K562 (cell line): ENCODE results near the gene RPS6KL1. TPM values are rescaled to one million over a fixed set of nuclear protein-coding genes. Genes with fewer than 3 reads are reported as not detected.
A peak's percentile ranks its signal among the peaks of the same experiment; 100 is the strongest.

Source experiments
- ATAC-seq: fragments of 200-7000 bp; cut with Tn5 transposase; 3 replicates; pipeline ENCODE4 v1.9.1; 2020; ENCODE audit warnings: moderate library complexity
- BruUV-seq: library from RNA; stranded (reverse); fragments of 400-500 nt; replicated peaks from 2 replicates; lab custom pipeline; 2021; lab: Mats Ljungman, UMichigan
- CTCF ChIA-PET: fragments of 300-600 bp; formaldehyde crosslinking; extraction: SDS; loops from one replicate; lab custom pipeline; 2021; ENCODE audit warnings: low intra/inter-chr PET ratio; lab: Yijun Ruan, JAX
- POLR2A ChIA-PET: fragments of 300-600, 350-650 bp; sonication (Branson Sonifier 250); formaldehyde crosslinking; extraction: SDS; loops from one replicate; lab custom pipeline; 2021; ENCODE audit warnings: antibody characterized with exemption, inconsistent platforms; lab: Yijun Ruan, JAX
- DNase-seq, 4 experiments: peaks; one replicate each; pipeline versions ENCODE4 v3.0.0 to v3.0.0-alpha.2; 2011 to 2018; ENCODE audit warnings: low spot score in 3 of 4, mixed read lengths in 3 of 4; ENCODE audit errors: extremely low read depth in 1 of 4
- FAIRE-seq: peaks from 2 replicates; lab custom pipeline; 2011; peaks lifted over from hg19 to GRCh38; lab: Jason Lieb, UNC
- H2AFZ ChIP-seq: 2 replicates; pipeline ENCODE4 v1.6.0; 2011; ENCODE audit warnings: low read depth, low read length, control low read depth, inconsistent platforms
- H3K27ac ChIP-seq: fragments of 200-600 bp; 3 replicates; pipeline ENCODE4 v1.8.0; 2011; ENCODE audit warnings: low read depth, mild to moderate bottlenecking, control low read depth, inconsistent platforms, low read length, moderate library complexity, mixed read lengths; ENCODE audit errors: extremely low read depth
- H3K27me3 ChIP-seq, 2 experiments: fragments of 300-600 bp in 1 of 2; 2 replicates in 1 of 2; 3 replicates in 1 of 2; pipeline versions ENCODE4 v1.6.0 to v1.8.0; 2011; ENCODE audit warnings: inconsistent platforms in 2 of 2, low read length in 2 of 2, mild to moderate bottlenecking in 1 of 2, mixed read lengths in 1 of 2, moderate library complexity in 1 of 2; ENCODE audit not compliant: control insufficient read depth in 2 of 2, insufficient read depth in 2 of 2
- H3K36me3 ChIP-seq: fragments of 300-600 bp; 3 replicates; pipeline ENCODE4 v1.8.0; 2011; ENCODE audit warnings: mild to moderate bottlenecking, low read length, inconsistent platforms; ENCODE audit not compliant: control insufficient read depth, insufficient read depth
- H3K4me1 ChIP-seq, 2 experiments: fragments of 200-600 bp in 1 of 2; replicated peaks in 1 of 2; 2 replicates in 1 of 2; 3 replicates in 1 of 2; pipeline versions ENCODE4 v1.5.1 to v1.8.0; 2011; ENCODE audit warnings: inconsistent platforms in 2 of 2, low read length in 2 of 2, mild to moderate bottlenecking in 1 of 2, mixed read lengths in 1 of 2, moderate library complexity in 1 of 2; ENCODE audit not compliant: control insufficient read depth in 2 of 2, insufficient read depth in 2 of 2
- H3K4me2 ChIP-seq: 2 replicates; pipeline ENCODE4 v1.6.1; 2011; ENCODE audit warnings: low read length, control low read depth, inconsistent platforms, mixed read lengths; ENCODE audit not compliant: insufficient read depth
- H3K4me3 ChIP-seq: fragments of 200-600 bp; sonication (generic), shearing (Covaris generic); 2 replicates; pipeline ENCODE4 v1.5.1; 2016; ENCODE audit warnings: control low read depth, inconsistent platforms
- H3K79me2 ChIP-seq: fragments of 200-600 bp; 3 replicates; pipeline ENCODE4 v1.8.0; 2011; ENCODE audit warnings: low read length, inconsistent platforms; ENCODE audit not compliant: control insufficient read depth, insufficient read depth
- H3K9ac ChIP-seq, 2 experiments: 2 replicates each; pipeline versions ENCODE4 v1.6.0 to v1.6.1; 2011; ENCODE audit warnings: low read depth in 2 of 2, low read length in 2 of 2, control low read depth in 1 of 2, inconsistent platforms in 1 of 2, mild to moderate bottlenecking in 1 of 2, mixed read lengths in 1 of 2; ENCODE audit not compliant: insufficient read depth in 1 of 2
- H3K9me1 ChIP-seq: one replicate; pipeline ENCODE4 v1.6.0; 2011; ENCODE audit warnings: inconsistent platforms, mild to moderate bottlenecking, low read length, moderate library complexity; ENCODE audit not compliant: control insufficient read depth, insufficient read depth
- H3K9me3 ChIP-seq: replicated peaks from 2 replicates; pipeline ENCODE4 v1.5.1; 2011; ENCODE audit warnings: low read depth, low read length, inconsistent platforms; ENCODE audit not compliant: control insufficient read depth, insufficient read depth
- H4K20me1 ChIP-seq: replicated peaks from 2 replicates; pipeline ENCODE4 v1.6.1; 2011; ENCODE audit warnings: low read length, inconsistent platforms, mixed read lengths; ENCODE audit not compliant: control insufficient read depth, insufficient read depth
- CC2D1A ChIP-seq: fragments of 450-650 bp; IDR thresholded peaks from 2 replicates; pipeline ENCODE4 v1.6.1; 2017; ENCODE audit warnings: mild to moderate bottlenecking
- CHD7 ChIP-seq: fragments of 200-600 bp; sonication (generic); IDR thresholded peaks from one replicate; pipeline ENCODE4 v1.6.1; 2012; ENCODE audit warnings: mild to moderate bottlenecking, low read depth, low read length, inconsistent platforms
- GTF2E2 ChIP-seq: fragments of 200-800 bp; sonication (Bioruptor generic); IDR thresholded peaks from 2 replicates; pipeline ENCODE4 v1.6.1; 2016; ENCODE audit warnings: missing genetic modification characterization, missing compliant biosample characterization
- L3MBTL2 ChIP-seq: fragments of 450-650 bp; IDR thresholded peaks from 2 replicates; pipeline ENCODE4 v1.6.1; 2016; ENCODE audit warnings: mild to moderate bottlenecking, moderate library complexity
- LEF1 ChIP-seq: fragments of 450-650 bp; IDR thresholded peaks from 2 replicates; pipeline ENCODE4 v1.6.1; 2016; ENCODE audit warnings: mild to moderate bottlenecking
- XRCC5 ChIP-seq: fragments of 200-400 bp; formaldehyde crosslinking; IDR thresholded peaks from 2 replicates; pipeline ENCODE4 v1.6.1; 2017; ENCODE audit warnings: low read depth, mild to moderate bottlenecking, low read length
- ZBTB34 ChIP-seq: fragments of 250-450 bp; sonication (Bioruptor Pico); IDR thresholded peaks from 2 replicates; pipeline ENCODE4 v1.8.0; 2021; ENCODE audit warnings: mild to moderate bottlenecking, moderate library complexity
- ZNF436 ChIP-seq: fragments of 250-450, 450-650 bp; sonication (Bioruptor Pico); formaldehyde crosslinking; IDR thresholded peaks from 2 replicates; pipeline ENCODE4 v1.7.0; 2020; ENCODE audit warnings: mild to moderate bottlenecking
- WGBS: fragments of 100-300 bp; shearing (Covaris generic); methylation state at CpG from one replicate; pipeline ENCODE4 v1.1.6; 2016; ENCODE audit warnings: low coverage, mixed read lengths; ENCODE audit not compliant: insufficient coverage; ENCODE audit errors: missing lambda C conversion rate; 5-methylcytosine and 5-hydroxymethylcytosine counted together
- in situ Hi-C: fragments of 300-500 bp; cut with MboI; formaldehyde crosslinking; loops from 4 replicates; pipeline ENCODE4 v1.15.0; 2018; ENCODE audit warnings: inconsistent platforms, mixed read lengths
- intact Hi-C: fragments of 100-400 bp; cut with micrococcal nuclease; formaldehyde crosslinking; loops from 2 replicates; pipeline ENCODE4 v1.14.2; 2022
- polyA plus RNA-seq, 8 experiments: library from polyadenylated mRNA; depleted of rRNA in 4 of 8; stranded (reverse) in 5 of 8; unstranded in 3 of 8; fragments of >200 nt; fragmentation: Nextera tagmentation in 2 of 8; fragmentation: Illumina TruSeq in 1 of 8; extraction: Ambion mirVana in 2 of 8; extraction: Trizol in 1 of 8; gene quantifications; 2 replicates each; pipeline versions ENCODE4 v1.2.1 to v1.2.3, GENCODE V29; 2011 to 2014; ENCODE audit warnings: inconsistent platforms in 1 of 8, missing spikeins in 1 of 8
- total RNA-seq, 7 experiments: library from RNA; depleted of rRNA in 6 of 7; stranded (reverse); fragments of >200 nt in 6 of 7; fragmentation: Illumina TruSeq in 2 of 7; extraction: Trizol in 2 of 7; gene quantifications; 2 replicates each; pipeline versions ENCODE4 v1.2.1 to v1.2.3, GENCODE V29; 2011 to 2021; ENCODE audit warnings: low replicate concordance in 1 of 7

The RPS6KL1 gene
- total and polyA plus RNA-seq, 9 of the 15 experiments (the other 6 are each of a cell fraction or from before 2014, with no cell fraction given) = 0.91 to 15.5 (median 8.1) TPM

- Histone ChIP-seq H3K9me3 (no peaks in the 10 kb centered on the region), H2AFZ (no peak overlapping the region), H3K9ac (peak overlapping the region in 1 of 2 experiments; percentile 36; a peak in 2 of 4 replicates), H3K36me3 (no peaks in the 10 kb centered on the region), H3K27ac (no peak overlapping the region), H3K79me2 (no peaks in the 10 kb centered on the region), H3K27me3 (no peaks in the 10 kb centered on the region), H3K4me3 (no peak overlapping the region), H4K20me1 (no peaks in the 10 kb centered on the region), H3K4me1 (peaks cover 0 to 55% of the 10 kb centered on the region in 2 experiments; a peak in 3 of 5 replicates), H3K9me1 (no peaks in the 10 kb centered on the region), H3K4me2 (no peak overlapping the region)
- ChIA-PET POLR2A (no interaction called here), CTCF (no interaction called here)
- ATAC-seq (no peak), DNase-seq (no peak), FAIRE-seq (no peak)
- intact Hi-C loops (no loop called here), in situ Hi-C loops (no loop called here)
- 34% methylated on average over 6 of the region's 6 CpGs for WGBS
- no TSS peak for BruUV-seq
- TF ChIP-seq LEF1 (no peak), XRCC5 (no peak), CC2D1A (no peak), ZNF436 (CRISPR knock-in tag) (no peak), ZBTB34 (CRISPR knock-in tag) (no peak), GTF2E2 (tag) (no peak), L3MBTL2 (no peak), CHD7 (no peak)
Measured at GRCh38 chr14:74952180-74952665, 29.2 kb upstream of the RPS6KL1 start.
